Measurements from ENCODE around the gene FUNDC1. TPM values are rescaled to one million over a fixed set of nuclear protein-coding genes. Genes with fewer than 3 reads are reported as not detected.

FUNDC1 gene, protein sequence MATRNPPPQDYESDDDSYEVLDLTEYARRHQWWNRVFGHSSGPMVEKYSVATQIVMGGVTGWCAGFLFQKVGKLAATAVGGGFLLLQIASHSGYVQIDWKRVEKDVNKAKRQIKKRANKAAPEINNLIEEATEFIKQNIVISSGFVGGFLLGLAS
- 22.7 TPM for polyA plus RNA-seq (2012; ENCODE audit: insufficient read depth, insufficient read length, low read depth)

DNA sequence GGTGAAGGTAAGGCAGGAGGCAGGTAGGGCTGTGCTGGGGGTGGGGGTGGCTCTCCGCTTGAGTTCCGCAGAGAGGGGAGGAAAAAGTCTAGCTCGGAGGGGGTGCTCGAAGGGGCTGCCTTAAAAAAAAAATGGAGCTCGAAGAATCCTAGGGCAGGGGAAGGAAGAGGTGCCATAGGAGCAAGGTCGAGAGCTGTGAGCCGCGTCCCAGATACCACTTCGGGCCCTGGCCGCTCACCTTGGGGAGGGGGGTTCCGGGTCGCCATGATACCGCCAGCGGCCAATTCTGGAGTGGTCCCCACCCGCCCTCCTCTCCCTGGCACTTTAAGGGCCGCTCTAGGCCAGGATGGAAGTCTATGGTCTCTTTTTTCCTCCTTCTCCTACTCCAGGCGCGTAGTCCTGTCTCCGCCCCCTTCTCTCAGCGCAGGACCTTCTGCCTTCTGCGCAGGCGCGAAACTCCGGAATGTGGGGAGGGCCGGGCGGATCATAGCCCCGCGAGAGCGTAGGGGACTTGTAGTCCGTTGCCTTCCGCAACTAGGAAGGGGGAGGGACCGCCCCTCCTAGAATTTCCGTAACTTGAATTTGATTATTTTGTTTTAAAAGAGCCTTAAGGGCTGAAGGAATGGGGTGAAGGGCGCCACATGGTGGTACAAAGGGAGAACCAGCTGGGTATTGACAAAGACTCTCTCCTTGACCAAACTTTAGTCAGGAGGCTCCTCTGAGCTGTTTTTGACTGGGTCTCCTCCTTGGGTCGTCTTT is at the start of gene FUNDC1:
FUNDC1 (minus strand) TSS at position 293 of the 759 bp plus-strand sequence; CDS start at position 266, 27 bp downstream.
- no peaks in the 10 kb centered on the region for H3K27me3 ChIP-seq
- no peaks in the 10 kb centered on the region for H3K36me3 ChIP-seq
- DNase-seq, result peak; percentile 93
- TF ChIP-seq, protein P1, sequence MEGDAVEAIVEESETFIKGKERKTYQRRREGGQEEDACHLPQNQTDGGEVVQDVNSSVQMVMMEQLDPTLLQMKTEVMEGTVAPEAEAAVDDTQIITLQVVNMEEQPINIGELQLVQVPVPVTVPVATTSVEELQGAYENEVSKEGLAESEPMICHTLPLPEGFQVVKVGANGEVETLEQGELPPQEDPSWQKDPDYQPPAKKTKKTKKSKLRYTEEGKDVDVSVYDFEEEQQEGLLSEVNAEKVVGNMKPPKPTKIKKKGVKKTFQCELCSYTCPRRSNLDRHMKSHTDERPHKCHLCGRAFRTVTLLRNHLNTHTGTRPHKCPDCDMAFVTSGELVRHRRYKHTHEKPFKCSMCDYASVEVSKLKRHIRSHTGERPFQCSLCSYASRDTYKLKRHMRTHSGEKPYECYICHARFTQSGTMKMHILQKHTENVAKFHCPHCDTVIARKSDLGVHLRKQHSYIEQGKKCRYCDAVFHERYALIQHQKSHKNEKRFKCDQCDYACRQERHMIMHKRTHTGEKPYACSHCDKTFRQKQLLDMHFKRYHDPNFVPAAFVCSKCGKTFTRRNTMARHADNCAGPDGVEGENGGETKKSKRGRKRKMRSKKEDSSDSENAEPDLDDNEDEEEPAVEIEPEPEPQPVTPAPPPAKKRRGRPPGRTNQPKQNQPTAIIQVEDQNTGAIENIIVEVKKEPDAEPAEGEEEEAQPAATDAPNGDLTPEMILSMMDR (IDR thresholded peaks at IDR 0.05; ENCODE audit: low read depth, low read length), result peak; percentile 44
- no peaks in the 10 kb centered on the region for H3K4me1 ChIP-seq
- peak within 1 kb of the TSS; percentile 75 for H3K4me3 ChIP-seq (ENCODE audit: low read depth, low read length)
- H3K9me3 ChIP-seq, result no peaks in the 10 kb centered on the region

DNA sequence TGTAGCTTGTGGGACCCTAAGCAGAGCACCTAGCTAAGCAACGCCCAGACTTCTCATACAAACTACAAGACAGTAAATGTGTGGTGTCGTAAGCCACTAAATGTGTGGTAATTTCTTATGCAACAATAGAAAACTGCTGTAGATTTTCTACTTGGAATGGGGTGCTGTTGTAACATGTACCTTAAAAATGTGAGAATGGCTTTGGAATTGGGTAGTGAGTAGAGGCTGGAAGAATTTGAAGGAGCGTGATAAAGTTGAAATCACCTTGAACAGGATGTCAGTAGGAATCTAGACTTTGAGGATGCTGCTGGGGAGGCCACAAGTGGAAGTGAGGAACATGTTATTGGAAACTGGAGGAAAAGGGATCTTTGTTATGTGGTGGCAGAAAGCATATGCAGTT is 43.2 kb upstream of the FUNDC1 start:
- TF ChIP-seq, protein P1 (IDR thresholded peaks at IDR 0.05; ENCODE audit: low read depth, low read length), result no peak
- Histone ChIP-seq H3K4me1 (no peaks in the 10 kb centered on the region), H3K36me3 (no peaks in the 10 kb centered on the region), H3K27me3 (no peaks in the 10 kb centered on the region), H3K4me3 (ENCODE audit: low read depth, low read length) (no peak overlapping the region), H3K9me3 (no peaks in the 10 kb centered on the region)
- no peak for DNase-seq

DNA sequence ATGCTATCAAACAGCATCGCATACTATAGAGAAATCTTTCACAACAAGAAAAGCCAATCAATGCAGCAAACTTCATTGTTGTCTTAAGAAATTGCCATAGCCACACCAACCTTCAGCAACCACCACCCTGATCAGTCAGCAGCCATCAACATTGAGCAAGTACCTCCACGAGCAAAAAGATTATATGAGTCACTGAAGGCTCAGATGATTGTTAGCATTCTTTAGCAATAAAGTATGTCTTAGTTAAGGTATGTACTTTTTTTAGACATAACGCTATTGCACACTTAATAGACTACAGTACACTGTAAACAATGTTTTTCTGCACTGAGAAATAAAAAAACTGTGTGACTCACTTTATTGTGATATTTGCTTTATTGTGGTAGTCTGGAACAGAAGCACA is 37.8 kb upstream of the FUNDC1 start:
- DNase-seq, result no peak
- Histone ChIP-seq H3K36me3 (no peaks in the 10 kb centered on the region), H3K4me1 (no peaks in the 10 kb centered on the region), H3K9me3 (no peaks in the 10 kb centered on the region), H3K27me3 (no peaks in the 10 kb centered on the region), H3K4me3 (ENCODE audit: low read depth, low read length) (no peak overlapping the region)
- TF ChIP-seq, protein P1 (IDR thresholded peaks at IDR 0.05; ENCODE audit: low read depth, low read length), result no peak

DNA sequence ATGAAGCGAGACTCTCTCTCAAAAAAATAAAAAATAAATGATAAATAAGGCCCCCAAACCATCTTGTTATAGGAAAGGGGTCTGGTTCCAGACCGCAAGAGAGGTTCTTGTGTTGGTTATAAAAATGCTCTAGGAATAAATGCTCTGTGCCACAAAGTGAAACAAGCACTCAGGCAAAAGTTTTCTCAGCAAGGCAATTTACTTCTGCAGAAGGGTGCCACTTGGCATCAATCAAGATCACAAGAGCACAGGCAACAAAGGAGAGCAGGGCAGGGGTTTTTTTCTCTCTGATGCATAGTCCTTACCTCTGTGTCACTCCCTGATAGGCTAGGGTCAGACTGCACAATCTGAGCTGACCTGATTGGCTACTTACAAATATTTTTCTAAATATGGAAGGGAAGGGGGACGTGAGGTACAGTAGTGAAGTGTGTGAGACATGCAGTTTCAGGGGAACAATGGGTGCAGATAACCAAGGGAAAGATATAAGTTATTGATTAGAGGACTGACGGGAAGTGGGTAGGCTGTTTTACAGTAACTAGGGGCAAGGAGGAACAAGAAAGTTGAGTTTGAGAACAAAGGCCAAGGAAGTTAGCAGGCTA is 29.8 kb upstream of the FUNDC1 start:
- TF ChIP-seq, protein P1 (IDR thresholded peaks at IDR 0.05; ENCODE audit: low read depth, low read length), result no peak
- no peaks in the 10 kb centered on the region for H3K36me3 ChIP-seq
- no peaks in the 10 kb centered on the region for H3K27me3 ChIP-seq
- H3K4me3 ChIP-seq (ENCODE audit: low read depth, low read length), result no peak overlapping the region
- no peaks in the 10 kb centered on the region for H3K4me1 ChIP-seq
- no peaks in the 10 kb centered on the region for H3K9me3 ChIP-seq
- DNase-seq, result no peak

DNA sequence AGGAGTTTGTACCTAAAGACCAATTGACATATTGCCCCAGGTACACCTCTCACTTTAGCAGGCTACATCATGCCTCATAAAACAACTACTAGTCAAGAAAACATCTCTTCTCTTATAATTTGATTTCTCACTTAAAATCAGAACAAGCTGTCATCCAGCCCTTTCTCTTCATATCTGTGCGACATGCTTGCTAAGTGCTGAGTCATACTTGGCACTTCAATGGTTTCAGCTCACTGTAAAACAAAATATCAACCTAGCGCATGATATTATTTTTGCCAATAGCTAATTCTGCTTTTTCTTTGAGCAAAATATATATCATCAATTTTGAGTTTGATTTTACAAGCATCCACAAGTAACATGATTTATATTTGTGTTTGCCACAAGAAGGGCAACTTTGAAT is 27.9 kb upstream of the FUNDC1 start:
- H3K9me3 ChIP-seq, result no peaks in the 10 kb centered on the region
- TF ChIP-seq, protein P1 (IDR thresholded peaks at IDR 0.05; ENCODE audit: low read depth, low read length), result no peak
- H3K4me3 ChIP-seq (ENCODE audit: low read depth, low read length), result no peak overlapping the region
- H3K27me3 ChIP-seq, result no peaks in the 10 kb centered on the region
- no peaks in the 10 kb centered on the region for H3K36me3 ChIP-seq
- no peak for DNase-seq
- H3K4me1 ChIP-seq, result no peaks in the 10 kb centered on the region

DNA sequence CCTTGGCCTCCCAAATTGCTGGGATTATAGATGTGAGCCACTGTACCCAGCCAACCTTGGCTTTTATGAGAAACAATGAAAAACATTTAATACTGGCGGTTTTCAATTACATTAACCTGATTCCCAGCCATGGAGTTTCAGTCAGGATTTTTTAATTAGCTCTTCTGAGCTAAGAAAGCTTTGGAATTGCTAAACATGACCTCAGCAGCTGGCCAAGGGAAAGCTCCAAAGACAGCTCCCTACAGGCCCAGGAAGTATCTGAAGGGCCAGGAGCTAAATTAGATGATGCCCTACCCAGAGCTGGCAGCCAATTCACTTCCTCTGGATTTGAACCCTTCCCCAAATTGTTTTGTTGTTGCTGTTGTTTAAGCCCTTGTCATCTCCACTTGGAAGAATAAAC is 26.5 kb upstream of the FUNDC1 start:
- Histone ChIP-seq H3K9me3 (no peaks in the 10 kb centered on the region), H3K4me3 (ENCODE audit: low read depth, low read length) (no peak overlapping the region)
- TF ChIP-seq, protein P1 (IDR thresholded peaks at IDR 0.05; ENCODE audit: low read depth, low read length), result no peak

More for the DNA sequence above, 26.5 kb upstream of the FUNDC1 start:
- H3K4me1 ChIP-seq, result no peaks in the 10 kb centered on the region
- DNase-seq, result no peak
- no peaks in the 10 kb centered on the region for H3K27me3 ChIP-seq
- no peaks in the 10 kb centered on the region for H3K36me3 ChIP-seq
